Suprapubic skin (tissue), 4 donors: ENCODE measurements around the gene PRCP.

Source experiments
- CTCF ChIP-seq, 2 donors: fragments of 200-600 bp in 1 of 2; fragments of 450-650 bp in 1 of 2; sonication (generic) in 1 of 2; IDR thresholded peaks; one replicate each; pipeline ENCODE4 v1.5.1; 2016 to 2019; ENCODE audit warnings: antibody characterized with exemption in 2 of 2, mild to moderate bottlenecking in 1 of 2, moderate library complexity in 1 of 2
- EP300 ChIP-seq: sonication (generic); formaldehyde crosslinking; IDR thresholded peaks from one replicate; pipeline ENCODE4 v1.6.1; 2017; ENCODE audit warnings: antibody characterized with exemption
- POLR2A ChIP-seq, 2 donors: fragments of 450-650 bp; IDR thresholded peaks; one replicate each; pipeline ENCODE4 v1.6.1; 2017; ENCODE audit warnings: antibody characterized with exemption in 2 of 2, mild to moderate bottlenecking in 2 of 2, moderate library complexity in 2 of 2
- POLR2AphosphoS5 ChIP-seq, 3 donors: sonication (generic); formaldehyde crosslinking; IDR thresholded peaks; one replicate each; pipeline ENCODE4 v1.6.1; 2017; ENCODE audit warnings: antibody characterized with exemption in 3 of 3

GRCh38 chr11:82901165-82901921 lies 1.1 kb upstream of the PRCP start, which contains the start of gene DDIAS:
- TF ChIP-seq POLR2A (IDR thresholded peaks at IDR 0.05), result peak in 1 of 2 donors; percentile 33
- TF ChIP-seq CTCF (IDR thresholded peaks at IDR 0.05), result no peak
- no peak for TF ChIP-seq EP300
- TF ChIP-seq POLR2AphosphoS5 (IDR thresholded peaks at IDR 0.05), result peak in 2 of 3 donors; percentile 23 to 75
